GM19455 (cell line): Measurements from ENCODE around the gene PDZK1IP1.

ENCODE experiments used
- ATAC-seq: cut with Tn5 transposase; IDR thresholded peaks from one replicate; pipeline ENCODE4 v1.9.1; 2021; ENCODE audit not compliant: unreplicated experiment

The PDZK1IP1 gene

GRCh38 chr1:47189844-47190508 is at the start of gene PDZK1IP1:
TSS of gene PDZK1IP1 (minus strand) at chr1:47190036. CDS start at chr1:47189932, 104 bp downstream.
- no peak for ATAC-seq

- ATAC-seq: no peak
Measured at GRCh38 chr1:47238935-47239592, 49.2 kb upstream of the PDZK1IP1 start.

GRCh38 chr1:47235806-47236205 is 46.0 kb upstream of the PDZK1IP1 start:
- ATAC-seq: no peak

GRCh38 chr1:47235241-47235681 is 45.4 kb upstream of the PDZK1IP1 start:
- no peak for ATAC-seq

- ATAC-seq: no peak
Measured at GRCh38 chr1:47233186-47233585, 43.4 kb upstream of the PDZK1IP1 start.

- ATAC-seq: no peak
Measured at GRCh38 chr1:47232187-47232874, 42.5 kb upstream of the PDZK1IP1 start, which contains the start of gene TAL1. TSS of gene TAL1 (minus strand) at chr1:47232225. CDS start at chr1:47225888, 6,337 bp downstream.

- ATAC-seq: no peak
Measured at GRCh38 chr1:47231301-47232186, 41.7 kb upstream of the PDZK1IP1 start.

GRCh38 chr1:47230692-47231300 is 41.0 kb upstream of the PDZK1IP1 start:
- ATAC-seq: no peak

GRCh38 chr1:47229886-47230691 is 40.3 kb upstream of the PDZK1IP1 start:
- ATAC-seq: no peak

- ATAC-seq: no peak
Measured at GRCh38 chr1:47229031-47229885, 39.4 kb upstream of the PDZK1IP1 start.

GRCh38 chr1:47228644-47229030 is 38.8 kb upstream of the PDZK1IP1 start:
- no peak for ATAC-seq

GRCh38 chr1:47227341-47228232 is 37.8 kb upstream of the PDZK1IP1 start:
- no peak for ATAC-seq

GRCh38 chr1:47226839-47227215 is 37.0 kb upstream of the PDZK1IP1 start:
- ATAC-seq: no peak

GRCh38 chr1:47226121-47226838 is 36.4 kb upstream of the PDZK1IP1 start:
- ATAC-seq: no peak

- no peak for ATAC-seq
Measured at GRCh38 chr1:47225430-47226100, 35.7 kb upstream of the PDZK1IP1 start.

GRCh38 chr1:47224676-47225399 is 35.0 kb upstream of the PDZK1IP1 start:
- ATAC-seq: no peak
